KOPT-K1 (cell line): ENCODE results near the gene CORO2A.
"Not testable (repeated sequence)": the region's sequence is repeated elsewhere in the genome, so short reads cannot be mapped to it uniquely, and the experiment has no call there.

Source experiments
- H3K27ac ChIP-seq: fragments of 200-600 bp; sonication (generic); 2 replicates; pipeline ENCODE4 v1.5.1; 2016; ENCODE audit warnings: antibody characterized with exemption, mild to moderate bottlenecking, low read depth, low read length; ENCODE audit not compliant: poor library complexity, severe bottlenecking
- H3K36me3 ChIP-seq: fragments of 200-600 bp; sonication (generic); 2 replicates; pipeline ENCODE4 v1.5.1; 2017; ENCODE audit warnings: antibody characterized with exemption, mild to moderate bottlenecking, low read length, moderate library complexity; ENCODE audit not compliant: insufficient read depth
- H3K9me3 ChIP-seq: fragments of 200-600 bp; sonication (generic); 2 replicates; pipeline ENCODE4 v1.5.1; 2017; ENCODE audit warnings: antibody characterized with exemption, low read length, mild to moderate bottlenecking; ENCODE audit not compliant: insufficient read depth, poor library complexity, severe bottlenecking

The CORO2A gene

DNA sequence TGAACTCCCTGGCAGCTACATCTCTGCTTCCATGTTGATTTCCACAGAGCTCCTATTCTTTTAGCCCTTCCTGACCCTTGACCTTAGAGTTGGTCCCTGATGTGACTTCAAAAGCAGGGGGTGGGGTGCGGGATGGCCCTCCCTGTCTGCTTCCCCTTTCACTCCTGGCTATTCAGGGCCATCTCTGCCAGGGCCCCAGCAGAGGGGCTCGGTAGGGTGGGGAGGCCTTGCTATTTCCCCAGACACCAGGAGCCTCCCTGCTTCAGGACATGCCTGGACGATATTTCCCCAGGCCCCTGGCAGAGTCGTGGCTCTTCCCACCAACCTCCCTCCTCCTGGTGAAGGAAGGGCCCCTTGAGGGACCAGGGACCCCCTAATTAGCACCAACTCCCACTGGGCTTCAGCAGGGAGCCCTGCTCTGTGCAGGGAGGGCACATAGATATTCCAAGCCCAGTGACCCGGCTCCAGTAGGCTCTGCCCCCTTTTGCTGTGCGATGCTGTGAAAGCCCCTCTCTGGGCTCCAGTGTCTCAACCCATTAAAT is 17.3 kb downstream of the CORO2A start:
- Histone ChIP-seq H3K36me3 (no peaks in the 10 kb centered on the region), H3K27ac (no peak overlapping the region), H3K9me3 (no peaks in the 10 kb centered on the region)

DNA sequence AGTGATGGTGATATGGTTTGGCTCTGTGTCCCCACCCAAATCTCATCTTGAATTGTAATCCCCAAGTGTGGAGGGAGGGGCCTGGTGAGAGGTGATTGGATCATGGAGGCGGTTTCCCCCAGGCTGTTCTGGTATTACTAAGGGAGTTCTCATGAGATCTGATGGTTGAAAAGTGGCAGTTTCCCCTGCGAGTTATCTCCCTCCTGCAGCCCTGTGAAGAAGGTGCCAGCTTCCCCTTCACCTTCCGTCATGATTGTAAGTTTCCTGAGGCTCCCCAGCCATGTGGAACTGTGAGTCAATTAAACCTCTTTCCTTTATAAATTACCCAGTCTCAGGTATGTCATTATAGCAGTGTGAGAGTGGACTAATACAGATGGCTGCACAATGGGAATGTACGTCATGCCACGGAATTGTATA is 17.9 kb downstream of the CORO2A start:
- not testable (repeated sequence) for H3K9me3 ChIP-seq, H3K36me3 ChIP-seq, H3K27ac ChIP-seq

DNA sequence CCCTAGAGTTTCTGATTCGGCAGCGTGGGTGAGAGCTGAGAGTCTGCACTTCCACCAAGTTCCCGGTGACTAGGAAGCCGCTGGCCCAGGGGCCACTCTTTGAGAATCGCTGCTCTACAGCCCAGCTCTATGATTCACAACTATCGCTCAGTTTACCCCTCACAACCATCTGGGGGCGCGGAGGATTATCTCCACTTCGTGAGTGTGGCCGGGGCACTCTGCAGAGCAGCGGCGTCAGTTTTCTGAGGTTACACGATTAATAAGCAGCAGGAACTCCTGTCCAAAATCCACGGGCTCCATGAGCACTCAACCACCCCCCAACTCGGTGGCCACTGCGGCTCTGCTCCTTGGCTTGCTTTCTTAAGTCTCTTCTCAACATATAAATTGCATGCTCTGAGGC is 19.3 kb downstream of the CORO2A start:
- Histone ChIP-seq H3K27ac (no peak overlapping the region), H3K9me3 (no peaks in the 10 kb centered on the region), H3K36me3 (no peaks in the 10 kb centered on the region)

- no peak overlapping the region for H3K27ac ChIP-seq
- H3K9me3 ChIP-seq, result no peaks in the 10 kb centered on the region
- H3K36me3 ChIP-seq, result no peaks in the 10 kb centered on the region
Measured at GRCh38 chr9:98172604-98173003, 19.8 kb downstream of the CORO2A start.

DNA sequence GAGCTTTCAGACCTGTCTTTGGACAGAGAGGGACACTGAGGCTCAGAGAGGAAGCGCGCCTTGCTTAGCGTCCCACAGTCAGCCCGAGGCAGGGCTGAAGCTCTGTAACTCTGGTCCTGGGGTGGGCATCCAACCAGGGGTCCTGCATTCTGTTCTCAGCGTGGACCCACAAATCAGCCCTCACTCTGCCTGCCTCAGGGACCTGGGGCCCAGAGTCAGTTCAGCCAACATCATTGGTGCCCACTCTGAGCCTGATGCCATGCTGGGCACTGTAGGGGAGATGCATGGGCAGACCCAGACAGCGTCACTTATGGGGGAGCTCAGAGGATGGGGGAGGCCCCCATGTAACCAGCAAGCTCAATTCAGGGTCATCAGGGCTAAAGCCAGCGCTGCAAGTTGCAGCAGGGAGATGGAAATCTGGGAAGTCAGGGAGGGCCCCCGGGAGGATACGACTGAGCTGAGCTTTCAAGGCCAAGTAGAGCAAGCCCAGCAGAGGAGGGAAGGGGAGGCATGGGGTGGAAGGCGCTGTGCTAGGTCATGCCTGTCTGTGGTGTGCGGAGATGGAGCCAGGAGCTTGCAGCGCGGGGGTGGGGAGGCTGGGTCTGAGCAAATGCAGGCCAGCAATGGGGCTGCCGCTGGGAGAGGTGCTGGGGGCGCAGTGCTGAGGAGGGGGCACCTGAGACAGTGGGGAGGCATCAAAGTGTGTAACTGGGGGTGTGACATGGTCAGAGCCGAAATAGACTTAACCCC is 21.1 kb downstream of the CORO2A start:
- no peaks in the 10 kb centered on the region for H3K9me3 ChIP-seq
- no peak overlapping the region for H3K27ac ChIP-seq
- H3K36me3 ChIP-seq, result no peaks in the 10 kb centered on the region

- H3K9me3 ChIP-seq, result no peaks in the 10 kb centered on the region
- no peaks in the 10 kb centered on the region for H3K36me3 ChIP-seq
- H3K27ac ChIP-seq, result no peak overlapping the region
Measured at GRCh38 chr9:98168941-98169488, 23.4 kb downstream of the CORO2A start.

DNA sequence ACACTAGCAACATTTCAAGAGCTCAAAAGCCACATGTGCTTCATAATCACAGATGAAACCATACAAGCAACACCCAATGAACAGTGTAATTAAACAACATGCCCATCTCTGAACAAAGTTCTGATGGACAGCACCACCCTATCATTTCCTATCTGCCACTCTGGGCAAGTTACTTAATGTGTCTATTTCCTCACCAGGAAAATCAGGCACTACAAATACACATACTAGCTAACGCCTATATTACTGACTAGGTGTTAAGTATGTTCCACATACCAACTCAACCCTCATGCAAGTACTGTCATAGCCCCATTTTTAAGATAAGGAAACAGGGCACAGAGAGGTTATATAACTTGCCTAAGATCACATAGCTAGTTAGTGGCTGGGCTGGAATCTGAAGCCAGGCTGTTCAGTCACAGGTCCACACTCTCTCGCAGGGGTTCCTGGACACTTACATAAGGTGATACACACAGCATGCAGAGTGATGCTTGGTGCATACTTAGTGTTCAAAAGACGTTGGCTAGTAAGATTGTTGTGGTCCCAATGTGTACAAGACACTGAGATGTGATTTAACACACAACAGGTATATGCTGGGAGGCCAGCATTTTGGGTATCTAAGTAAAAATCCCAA is 24.2 kb downstream of the CORO2A start:
- H3K36me3 ChIP-seq, result no peaks in the 10 kb centered on the region
- no peak overlapping the region for H3K27ac ChIP-seq
- no peaks in the 10 kb centered on the region for H3K9me3 ChIP-seq

DNA sequence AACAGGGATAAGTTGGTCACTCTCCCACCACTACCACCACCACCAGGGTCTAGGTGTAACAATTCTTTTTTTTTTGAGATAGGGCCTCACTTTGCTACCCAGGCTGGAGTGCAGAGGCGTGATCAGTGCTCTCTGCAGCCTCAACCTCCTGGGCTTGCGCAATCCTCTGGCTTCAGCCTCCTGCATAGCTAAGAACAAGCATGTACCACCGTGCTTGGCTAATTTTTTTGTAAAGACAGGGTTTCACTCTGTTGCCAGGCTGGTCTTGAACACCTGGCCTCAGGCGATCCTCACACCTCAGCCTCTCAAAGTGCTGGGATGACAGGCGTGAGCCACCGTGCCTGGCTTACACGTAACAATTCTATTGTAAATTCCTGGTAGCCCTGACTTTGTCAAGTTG is 27.5 kb downstream of the CORO2A start:
- Histone ChIP-seq H3K27ac (no peak overlapping the region), H3K9me3 (no peaks in the 10 kb centered on the region), H3K36me3 (no peaks in the 10 kb centered on the region)

DNA sequence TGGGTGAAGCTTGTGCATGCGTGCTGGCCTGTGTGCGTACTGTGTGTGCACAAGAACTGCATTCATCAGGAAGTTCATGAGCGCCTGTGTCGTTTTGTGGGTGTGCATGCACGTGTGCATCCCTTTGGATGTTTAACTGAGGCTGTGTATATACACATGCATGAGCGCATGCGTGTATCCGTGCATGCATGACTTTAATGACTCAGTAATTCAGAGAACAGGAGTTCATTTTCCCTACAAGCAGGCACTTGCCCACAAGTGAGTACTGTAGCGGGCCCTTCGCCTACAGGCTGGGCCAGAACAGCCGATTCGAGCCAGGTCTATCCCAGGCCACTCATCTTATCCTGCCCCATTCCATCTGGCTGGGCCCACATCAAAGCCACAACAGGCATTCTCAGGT is 29.8 kb downstream of the CORO2A start:
- no peak overlapping the region for H3K27ac ChIP-seq
- no peaks in the 10 kb centered on the region for H3K9me3 ChIP-seq
- H3K36me3 ChIP-seq, result no peaks in the 10 kb centered on the region

DNA sequence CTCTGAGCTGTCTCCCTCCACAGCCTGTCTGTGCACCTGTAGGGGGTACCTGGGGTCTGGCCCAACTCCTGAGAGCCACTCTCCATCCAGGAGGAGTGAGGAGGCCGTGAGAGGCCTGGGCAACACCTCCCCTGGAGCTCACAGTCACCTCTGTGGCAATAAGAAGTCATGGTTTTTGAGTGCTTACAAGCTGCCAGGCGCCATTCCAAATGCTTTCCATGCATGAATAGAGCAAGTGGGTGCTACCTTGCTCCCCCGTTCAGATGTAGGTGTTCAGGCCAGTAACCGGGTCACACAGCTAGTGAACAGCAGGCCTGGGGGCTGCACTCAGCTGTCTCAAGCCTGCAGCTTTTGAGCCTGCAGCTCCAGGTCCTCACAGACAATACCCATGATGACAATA is 30.6 kb downstream of the CORO2A start:
- Histone ChIP-seq H3K9me3 (no peaks in the 10 kb centered on the region), H3K36me3 (no peaks in the 10 kb centered on the region; the same call in 1 of the 2 replicates), H3K27ac (no peak overlapping the region)

GRCh38 chr9:98159790-98160189 is 32.6 kb downstream of the CORO2A start:
- Histone ChIP-seq H3K36me3 (peaks cover 12% of the 10 kb centered on the region), H3K9me3 (no peaks in the 10 kb centered on the region), H3K27ac (no peak overlapping the region)

- Histone ChIP-seq H3K9me3 (no peaks in the 10 kb centered on the region), H3K27ac (no peak overlapping the region), H3K36me3 (peaks cover 13% of the 10 kb centered on the region)
Measured at GRCh38 chr9:98159301-98159700, 33.1 kb downstream of the CORO2A start.

GRCh38 chr9:98158071-98158831 is 34.2 kb downstream of the CORO2A start:
- Histone ChIP-seq H3K36me3 (peaks cover 13% of the 10 kb centered on the region), H3K27ac (no peak overlapping the region), H3K9me3 (no peaks in the 10 kb centered on the region)

- H3K9me3 ChIP-seq, result no peaks in the 10 kb centered on the region
- H3K36me3 ChIP-seq, result peaks cover 13% of the 10 kb centered on the region
- no peak overlapping the region for H3K27ac ChIP-seq
Measured at GRCh38 chr9:98157372-98157771, 35.1 kb downstream of the CORO2A start.

- no peak overlapping the region for H3K27ac ChIP-seq
- H3K36me3 ChIP-seq, result peaks cover 13% of the 10 kb centered on the region
- H3K9me3 ChIP-seq, result no peaks in the 10 kb centered on the region
Measured at GRCh38 chr9:98154678-98155077, 37.8 kb downstream of the CORO2A start.
